ENCODE measurements around the gene PTOV1. TPM values are rescaled to one million over a fixed set of nuclear protein-coding genes. Genes with fewer than 3 reads are reported as not detected.

Gene PTOV1
- total and polyA plus RNA-seq, 2 of the 8 experiments (the other 6 are each of a cell fraction or from before 2014, with no cell fraction given), result 147 to 251 TPM

GRCh38 chr19:49859682-49860335 lies 8.8 kb downstream of the PTOV1 start (continued):
- TF ChIP-seq ASH2L (IDR thresholded peaks at IDR 0.05; ENCODE audit: low read length), result no peak
- no peak for TF ChIP-seq CHD7 (IDR thresholded peaks at IDR 0.05; ENCODE audit: insufficient replicate concordance, low read length)
- peak; percentile 93 for TF ChIP-seq POLR2AphosphoS5 (IDR thresholded peaks at IDR 0.05; ENCODE audit: low read depth, low read length)

Measured in H1 (cell line).